GM18861 (cell line): ENCODE data around the gene ROR2.

Experiments used
- ATAC-seq: cut with Tn5 transposase; IDR thresholded peaks from one replicate; pipeline ENCODE4 v1.9.1; 2021; ENCODE audit not compliant: unreplicated experiment

ROR2 gene

GRCh38 chr9:91753711-91754110, 196.3 kb downstream of the ROR2 start:
- no peak for ATAC-seq

GRCh38 chr9:91751922-91752321, 198.1 kb downstream of the ROR2 start:
- no peak for ATAC-seq

DNA sequence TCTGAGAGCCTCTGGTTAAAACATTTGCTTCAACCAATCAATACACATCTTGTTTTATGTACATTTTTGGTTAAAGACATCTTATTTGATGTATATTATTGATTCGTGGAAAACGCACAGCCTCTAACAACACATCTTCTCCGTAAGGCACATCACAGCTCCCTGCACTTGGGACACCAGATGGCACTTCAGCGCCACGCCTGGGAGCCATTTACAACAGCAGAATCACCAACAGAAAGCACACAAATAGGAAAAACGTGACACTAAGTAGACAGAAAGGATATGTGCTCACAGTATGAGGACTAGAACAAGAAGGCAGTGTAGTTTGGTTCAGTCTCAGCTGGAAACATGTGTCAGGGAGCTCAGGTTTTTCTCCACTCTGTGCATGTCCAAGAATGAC, 199.7 kb downstream of the ROR2 start:
- ATAC-seq = no peak

GRCh38 chr9:91746904-91747303, 203.1 kb downstream of the ROR2 start:
- no peak for ATAC-seq

DNA sequence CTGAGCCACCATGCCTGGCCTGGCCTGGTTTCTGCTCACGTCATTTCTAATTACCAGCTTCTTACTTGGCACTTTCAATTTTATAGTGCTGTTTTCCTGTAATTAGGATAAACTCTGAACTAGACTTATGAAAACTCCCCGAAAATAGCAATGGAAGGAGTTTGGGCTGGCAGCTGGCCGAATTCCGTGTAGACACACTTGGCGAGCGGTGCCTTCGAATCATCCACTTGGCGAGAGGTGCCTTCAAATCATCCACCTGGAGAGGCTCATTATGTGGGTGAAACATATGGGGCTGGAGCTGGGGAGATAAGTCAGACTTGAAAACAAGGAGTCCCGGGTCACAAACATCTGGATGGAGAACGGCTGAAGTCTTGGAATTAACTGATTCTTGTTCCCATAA, 203.7 kb downstream of the ROR2 start:
- ATAC-seq = no peak

GRCh38 chr9:91744114-91744513, 205.9 kb downstream of the ROR2 start:
- ATAC-seq = no peak

DNA sequence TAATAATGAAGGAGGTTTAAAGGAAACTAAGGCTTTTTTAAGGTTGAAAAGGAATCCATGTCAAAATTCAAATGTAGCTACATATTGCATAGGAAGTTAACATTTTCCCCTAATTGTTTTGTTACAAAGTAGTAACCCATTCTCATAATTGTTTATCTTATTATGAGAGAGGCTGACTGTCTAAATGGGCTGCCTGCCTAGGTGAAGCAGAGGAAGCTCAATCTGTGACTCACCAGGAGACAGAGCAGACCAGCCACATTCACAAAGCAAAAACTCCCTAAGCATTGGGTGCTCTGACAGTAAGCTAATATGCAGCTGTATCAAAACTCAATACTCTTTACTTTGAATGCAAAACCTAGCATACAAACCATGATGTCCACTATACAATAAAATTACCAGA, 208.5 kb downstream of the ROR2 start:
- no peak for ATAC-seq

DNA sequence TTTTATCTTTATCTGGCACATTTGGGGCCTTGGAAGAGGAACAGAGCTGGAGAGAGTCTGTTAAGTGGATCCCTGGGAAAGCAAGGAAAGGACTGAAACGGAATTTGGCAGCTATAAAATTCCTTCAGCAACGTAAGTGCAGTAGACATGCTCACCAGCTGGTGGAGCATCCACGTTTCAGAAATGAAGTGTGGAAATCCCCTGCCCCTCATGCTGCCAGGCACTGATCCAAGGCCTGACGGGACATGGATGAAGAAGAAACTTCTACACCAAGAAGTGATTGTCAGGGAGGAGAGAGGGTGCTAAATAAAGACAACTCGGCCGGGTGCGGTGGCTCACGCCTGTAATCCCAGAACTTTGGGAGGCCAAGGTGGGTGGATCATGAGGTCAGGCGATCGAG, 209.3 kb downstream of the ROR2 start:
- ATAC-seq = no peak

GRCh38 chr9:91736898-91737601, 213.0 kb downstream of the ROR2 start:
- ATAC-seq = no peak

- ATAC-seq = no peak
Observed at GRCh38 chr9:91736311-91736710, 213.7 kb downstream of the ROR2 start.

DNA sequence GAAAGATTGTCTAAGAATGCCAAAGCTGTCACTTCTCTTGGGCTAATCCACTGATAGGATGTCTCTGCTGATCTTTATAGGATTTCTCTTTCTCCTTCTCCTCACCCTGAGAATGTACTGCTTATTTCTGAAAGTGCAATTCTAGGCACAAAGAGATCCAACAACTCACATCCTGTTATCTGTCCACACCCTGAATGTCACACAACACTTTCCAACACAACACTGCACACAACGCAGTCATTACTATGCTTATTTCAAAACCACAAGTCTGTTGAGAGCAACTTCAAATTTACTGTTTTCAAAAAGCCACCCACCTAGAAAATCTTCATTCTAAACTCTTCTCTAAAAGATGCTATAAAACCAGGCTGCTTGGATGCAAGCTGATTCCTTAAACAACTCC, 215.0 kb downstream of the ROR2 start:
- ATAC-seq = no peak

DNA sequence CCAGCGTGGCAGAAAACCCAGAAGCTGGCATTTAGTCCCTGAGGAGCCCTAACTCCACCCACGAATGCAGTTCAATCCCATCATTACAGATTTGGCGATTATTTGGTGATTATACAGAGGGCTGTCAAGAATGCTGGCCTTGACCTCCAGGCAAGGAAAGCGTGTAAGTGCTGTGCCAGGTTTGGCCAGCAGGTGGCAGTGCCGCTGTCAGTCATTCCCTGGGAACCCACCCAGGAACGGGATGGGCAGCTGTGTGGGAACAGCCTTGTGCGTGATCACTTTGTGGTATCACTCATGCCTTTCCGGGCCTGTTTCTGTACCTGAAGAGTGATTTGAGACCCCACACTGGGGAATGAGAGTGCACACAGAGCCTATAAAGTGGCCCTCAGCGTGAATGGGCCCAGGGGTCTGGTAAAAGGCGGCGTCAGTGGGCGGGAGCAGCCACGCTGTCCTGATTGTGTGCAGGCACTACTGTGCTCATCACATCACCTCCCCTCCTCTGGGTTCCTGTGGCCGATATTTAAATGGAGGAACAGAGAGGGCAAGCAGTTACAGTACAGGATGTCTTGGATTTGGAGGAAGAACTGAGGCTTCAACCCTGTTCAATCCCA, 215.6 kb downstream of the ROR2 start:
- ATAC-seq = no peak

DNA sequence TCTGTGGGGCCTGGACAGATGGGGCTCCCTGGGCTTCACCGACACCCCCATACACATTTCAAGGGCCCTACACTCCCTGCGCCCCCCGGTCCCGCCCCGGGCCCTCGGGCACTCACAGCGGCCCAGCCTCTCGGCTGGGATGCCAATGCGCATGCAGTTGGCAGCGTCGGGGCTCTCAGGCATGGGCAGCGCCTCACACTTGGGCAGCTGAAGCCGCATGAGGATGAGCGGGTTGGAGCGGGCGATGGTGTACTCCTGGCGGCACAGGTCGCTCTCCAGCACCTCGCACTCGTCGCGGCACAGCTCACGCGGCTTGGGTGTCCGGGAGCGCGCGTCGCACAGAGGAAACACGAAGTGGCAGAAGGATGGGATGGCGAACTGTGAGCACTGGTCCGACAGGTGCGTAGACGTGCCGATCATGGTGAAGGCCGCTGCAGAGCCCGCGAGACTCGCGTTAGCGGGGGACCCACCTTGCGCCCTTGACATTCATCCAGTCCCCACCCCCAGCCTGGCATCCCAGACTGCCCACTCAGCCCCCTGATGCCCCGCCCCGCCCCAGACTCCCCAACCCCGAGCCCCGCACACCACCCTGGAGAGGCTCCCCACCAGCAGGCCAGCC, 216.9 kb downstream of the ROR2 start:
- ATAC-seq = no peak

DNA sequence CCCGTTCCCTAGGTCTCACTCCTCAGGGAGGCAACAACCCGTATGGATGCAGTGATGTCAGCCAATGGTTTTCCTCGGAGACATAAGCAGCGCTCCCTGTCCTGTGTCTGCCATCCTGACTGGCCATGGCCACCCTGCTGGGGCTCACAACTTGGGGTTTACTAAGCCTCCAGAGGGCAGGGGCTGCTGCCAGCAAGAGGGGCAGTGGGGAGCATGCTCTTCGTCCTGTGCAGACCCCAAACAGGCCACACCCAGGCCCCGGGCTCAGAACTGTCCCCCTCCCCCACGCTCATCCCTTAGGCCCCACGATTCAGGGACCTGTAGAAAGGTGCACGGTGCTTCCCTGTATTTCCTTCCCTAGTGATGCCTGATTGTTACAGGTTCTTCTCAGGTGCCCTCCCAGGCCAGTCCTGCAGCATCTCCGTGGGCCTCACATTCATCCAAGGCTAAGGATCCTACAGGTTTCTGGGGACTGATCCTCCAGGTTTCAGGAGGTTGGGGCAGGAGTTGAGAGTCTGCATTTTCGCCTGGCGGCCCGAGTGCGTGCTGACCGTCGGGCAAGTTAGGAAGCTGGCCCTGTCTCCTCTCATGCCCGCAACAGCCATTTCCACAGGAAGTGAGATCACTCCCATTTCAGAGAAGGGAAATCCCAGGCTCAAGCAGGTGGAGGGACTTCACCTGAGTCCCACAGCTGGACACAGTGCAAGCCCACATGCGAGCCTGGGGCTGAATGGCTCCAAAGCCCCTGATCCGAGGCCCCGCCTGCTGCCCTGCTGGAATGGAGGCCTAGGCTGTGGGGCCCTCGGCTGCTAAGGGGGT, 217.6 kb downstream of the ROR2 start:
- no peak for ATAC-seq

- no peak for ATAC-seq
Observed at GRCh38 chr9:91730806-91731205, 219.2 kb downstream of the ROR2 start.

DNA sequence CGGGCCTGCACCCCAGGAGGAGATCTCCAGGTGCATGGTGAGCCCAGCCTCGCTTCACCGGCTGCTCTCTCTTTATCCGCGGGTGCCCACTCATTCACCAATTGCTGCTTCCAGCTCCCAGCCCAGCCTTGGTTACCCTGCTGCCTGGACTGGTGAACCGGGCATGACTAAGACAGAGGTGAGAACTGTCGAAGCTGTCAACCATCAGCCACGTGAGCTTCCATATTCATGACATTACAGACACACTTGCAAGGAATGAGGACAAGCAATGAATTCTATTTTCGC, 220.5 kb downstream of the ROR2 start:
- ATAC-seq = no peak

- no peak for ATAC-seq
Observed at GRCh38 chr9:91727972-91728371, 222.1 kb downstream of the ROR2 start.

DNA sequence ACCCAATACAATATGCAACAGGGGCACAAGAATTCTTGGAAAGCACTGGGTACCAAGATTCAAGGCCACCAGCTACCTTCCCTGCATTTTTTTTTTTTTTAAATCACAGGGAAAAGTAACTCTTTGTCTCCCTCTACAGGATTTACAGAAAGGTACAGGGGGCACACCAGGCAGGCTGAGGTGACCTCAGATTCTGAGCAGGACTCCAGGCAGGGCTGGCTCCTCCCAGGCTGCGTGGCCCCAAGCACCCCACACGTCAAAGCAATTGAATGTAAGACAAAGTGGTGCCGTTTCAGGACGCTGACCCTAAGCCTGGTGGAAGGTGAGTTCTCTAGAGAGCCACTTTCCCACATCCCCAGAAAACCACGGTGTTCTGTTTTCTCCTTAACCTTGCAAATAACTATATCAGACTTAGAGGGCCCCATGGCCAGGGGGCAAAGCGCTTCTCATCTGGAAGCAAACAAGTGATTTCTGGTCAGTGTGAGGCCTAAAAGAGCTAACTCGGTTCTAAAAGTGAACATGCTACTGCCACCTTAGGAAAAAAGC, 222.6 kb downstream of the ROR2 start:
- no peak for ATAC-seq

DNA sequence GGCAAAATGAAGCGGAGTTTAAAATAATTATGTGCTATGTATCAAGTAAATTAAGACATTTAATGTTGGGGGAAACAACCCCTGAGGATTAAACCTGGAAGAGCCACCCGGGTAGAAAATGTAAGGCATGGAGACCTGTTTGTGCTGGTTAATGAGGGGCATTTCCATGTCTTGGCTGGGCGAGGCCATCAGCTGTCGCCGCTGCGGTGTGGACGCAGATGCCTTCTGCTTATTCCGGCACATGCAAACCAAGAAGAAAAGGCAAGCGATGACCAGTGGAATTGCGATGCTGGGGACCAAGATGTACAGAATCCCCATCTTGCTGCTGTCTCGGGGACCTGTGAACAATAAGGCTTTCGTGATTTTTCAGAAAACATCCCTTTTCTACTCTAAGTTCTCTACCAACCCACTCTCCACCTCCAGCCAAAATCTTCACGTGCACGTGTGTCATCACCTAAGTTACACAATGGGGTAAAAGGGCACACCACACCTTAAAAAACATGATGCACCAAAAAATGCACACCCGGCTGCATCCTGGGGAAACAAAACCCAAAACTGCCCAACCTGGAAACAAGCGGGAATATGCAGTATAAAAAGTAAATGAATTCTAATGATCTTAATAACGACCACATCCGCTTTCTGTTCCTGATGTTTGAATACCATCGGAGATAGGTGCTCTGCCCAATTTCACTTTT, 223.5 kb downstream of the ROR2 start:
- no peak for ATAC-seq

DNA sequence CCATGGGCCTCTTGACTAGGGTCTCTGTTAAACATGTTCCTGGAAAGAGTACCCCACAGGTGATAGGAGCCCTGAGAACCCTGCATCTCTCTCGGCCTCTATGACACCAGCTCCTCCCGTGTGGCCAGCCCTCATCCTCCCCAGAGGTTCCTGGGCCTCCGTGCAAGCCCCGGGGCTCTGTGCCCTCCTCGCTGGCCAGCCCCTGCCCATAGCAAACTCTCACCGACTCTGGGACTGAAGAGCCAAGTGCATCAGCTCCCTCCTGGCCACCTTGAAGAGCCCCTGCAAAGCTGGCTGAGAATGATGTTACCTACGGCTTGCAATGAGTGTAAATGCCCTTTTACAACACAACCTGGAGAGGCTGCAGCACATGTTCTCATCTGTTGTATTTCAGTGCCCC, 224.4 kb downstream of the ROR2 start:
- ATAC-seq = no peak
